Ishikawa (cell line): ENCODE data around the gene TM4SF5.

ENCODE experiments used
- CEBPB ChIP-seq: IDR thresholded peaks from 2 replicates; pipeline ENCODE4 v1.6.1; 2012
- CREB1 ChIP-seq: IDR thresholded peaks from 2 replicates; pipeline ENCODE4 v1.6.1; 2012; ENCODE audit warnings: low read depth
- EGR1 ChIP-seq: IDR thresholded peaks from 2 replicates; pipeline ENCODE4 v1.6.1; 2012
- EP300 ChIP-seq: IDR thresholded peaks from 2 replicates; pipeline ENCODE4 v1.6.1; 2012; ENCODE audit warnings: borderline replicate concordance
- FOXM1 ChIP-seq: IDR thresholded peaks from 2 replicates; pipeline ENCODE4 v1.6.1; 2012; ENCODE audit warnings: low read depth, borderline replicate concordance
- NFIC ChIP-seq: IDR thresholded peaks from 2 replicates; pipeline ENCODE4 v1.6.1; 2012
- RAD21 ChIP-seq: IDR thresholded peaks from 2 replicates; pipeline ENCODE4 v1.6.1; 2012; ENCODE audit warnings: low read depth
- TAF1 ChIP-seq: IDR thresholded peaks from 2 replicates; pipeline ENCODE4 v1.6.1; 2012; ENCODE audit warnings: low read depth, mild to moderate bottlenecking
- TCF12 ChIP-seq: IDR thresholded peaks from 2 replicates; pipeline ENCODE4 v1.6.1; 2012; ENCODE audit warnings: low read depth
- TEAD4 ChIP-seq: IDR thresholded peaks from 2 replicates; pipeline ENCODE4 v1.6.1; 2012
- YY1 ChIP-seq: IDR thresholded peaks from 2 replicates; pipeline ENCODE4 v1.6.1; 2012; ENCODE audit warnings: low read depth
- ZBTB7A ChIP-seq: IDR thresholded peaks from 2 replicates; pipeline ENCODE4 v1.6.1; 2012; ENCODE audit warnings: low read depth
- TF ChIP-seq, protein P1 (sequence below): IDR thresholded peaks from 2 replicates; pipeline ENCODE4 v1.6.1; 2012; ENCODE audit warnings: low read depth, mild to moderate bottlenecking
- TF ChIP-seq, protein P2 (sequence below): IDR thresholded peaks from 2 replicates; pipeline ENCODE4 v1.6.1; 2012
- TF ChIP-seq, protein P3 (sequence below): IDR thresholded peaks from 2 replicates; pipeline ENCODE4 v1.6.1; 2012

TM4SF5 gene

GRCh38 chr17:4777969-4778760 is 6.5 kb downstream of the TM4SF5 start:
- TF ChIP-seq YY1 (no peak), CREB1 (no peak), NFIC (no peak), EGR1 (no peak), TAF1 (no peak)
- TF ChIP-seq, protein P1, sequence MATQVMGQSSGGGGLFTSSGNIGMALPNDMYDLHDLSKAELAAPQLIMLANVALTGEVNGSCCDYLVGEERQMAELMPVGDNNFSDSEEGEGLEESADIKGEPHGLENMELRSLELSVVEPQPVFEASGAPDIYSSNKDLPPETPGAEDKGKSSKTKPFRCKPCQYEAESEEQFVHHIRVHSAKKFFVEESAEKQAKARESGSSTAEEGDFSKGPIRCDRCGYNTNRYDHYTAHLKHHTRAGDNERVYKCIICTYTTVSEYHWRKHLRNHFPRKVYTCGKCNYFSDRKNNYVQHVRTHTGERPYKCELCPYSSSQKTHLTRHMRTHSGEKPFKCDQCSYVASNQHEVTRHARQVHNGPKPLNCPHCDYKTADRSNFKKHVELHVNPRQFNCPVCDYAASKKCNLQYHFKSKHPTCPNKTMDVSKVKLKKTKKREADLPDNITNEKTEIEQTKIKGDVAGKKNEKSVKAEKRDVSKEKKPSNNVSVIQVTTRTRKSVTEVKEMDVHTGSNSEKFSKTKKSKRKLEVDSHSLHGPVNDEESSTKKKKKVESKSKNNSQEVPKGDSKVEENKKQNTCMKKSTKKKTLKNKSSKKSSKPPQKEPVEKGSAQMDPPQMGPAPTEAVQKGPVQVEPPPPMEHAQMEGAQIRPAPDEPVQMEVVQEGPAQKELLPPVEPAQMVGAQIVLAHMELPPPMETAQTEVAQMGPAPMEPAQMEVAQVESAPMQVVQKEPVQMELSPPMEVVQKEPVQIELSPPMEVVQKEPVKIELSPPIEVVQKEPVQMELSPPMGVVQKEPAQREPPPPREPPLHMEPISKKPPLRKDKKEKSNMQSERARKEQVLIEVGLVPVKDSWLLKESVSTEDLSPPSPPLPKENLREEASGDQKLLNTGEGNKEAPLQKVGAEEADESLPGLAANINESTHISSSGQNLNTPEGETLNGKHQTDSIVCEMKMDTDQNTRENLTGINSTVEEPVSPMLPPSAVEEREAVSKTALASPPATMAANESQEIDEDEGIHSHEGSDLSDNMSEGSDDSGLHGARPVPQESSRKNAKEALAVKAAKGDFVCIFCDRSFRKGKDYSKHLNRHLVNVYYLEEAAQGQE: no peak

DNA sequence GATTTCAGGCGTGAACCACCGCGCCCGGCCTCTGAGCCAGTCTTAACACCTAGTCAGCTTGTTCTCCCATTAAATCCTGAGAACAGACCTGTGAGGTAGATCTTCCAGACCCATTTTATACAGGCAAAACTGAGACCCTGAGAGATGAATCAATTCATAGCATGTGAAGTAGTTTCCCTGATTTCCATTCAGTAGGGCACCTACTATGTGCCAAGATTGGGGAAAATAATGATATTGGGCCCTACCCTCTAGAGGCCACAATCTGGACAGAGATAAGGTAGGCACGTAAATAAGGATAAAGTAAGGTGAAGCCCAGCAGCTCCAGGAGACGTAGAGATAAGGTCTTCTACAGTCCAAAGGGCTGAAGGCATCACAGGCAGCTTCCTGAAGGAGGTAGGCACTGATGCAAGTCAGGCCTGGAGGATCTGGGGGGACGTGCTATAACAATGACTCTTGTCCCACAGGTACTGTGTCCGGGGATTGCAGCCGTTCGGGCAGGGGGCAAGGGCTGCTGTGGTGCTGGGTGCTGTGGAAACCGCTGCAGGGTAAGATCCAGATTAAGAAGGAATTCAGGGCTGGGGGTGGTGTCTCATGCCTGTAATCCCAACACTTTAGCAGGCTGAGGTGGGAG is 8.8 kb downstream of the TM4SF5 start:
- TF ChIP-seq, protein P2, sequence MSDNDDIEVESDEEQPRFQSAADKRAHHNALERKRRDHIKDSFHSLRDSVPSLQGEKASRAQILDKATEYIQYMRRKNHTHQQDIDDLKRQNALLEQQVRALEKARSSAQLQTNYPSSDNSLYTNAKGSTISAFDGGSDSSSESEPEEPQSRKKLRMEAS: no peak
- TF ChIP-seq NFIC: no peak
- no peak for TF ChIP-seq TEAD4
- TF ChIP-seq TAF1: no peak
- no peak for TF ChIP-seq ZBTB7A
- no peak for TF ChIP-seq FOXM1
- no peak for TF ChIP-seq CEBPB
- TF ChIP-seq RAD21: no peak
- TF ChIP-seq, protein P1: no peak

DNA sequence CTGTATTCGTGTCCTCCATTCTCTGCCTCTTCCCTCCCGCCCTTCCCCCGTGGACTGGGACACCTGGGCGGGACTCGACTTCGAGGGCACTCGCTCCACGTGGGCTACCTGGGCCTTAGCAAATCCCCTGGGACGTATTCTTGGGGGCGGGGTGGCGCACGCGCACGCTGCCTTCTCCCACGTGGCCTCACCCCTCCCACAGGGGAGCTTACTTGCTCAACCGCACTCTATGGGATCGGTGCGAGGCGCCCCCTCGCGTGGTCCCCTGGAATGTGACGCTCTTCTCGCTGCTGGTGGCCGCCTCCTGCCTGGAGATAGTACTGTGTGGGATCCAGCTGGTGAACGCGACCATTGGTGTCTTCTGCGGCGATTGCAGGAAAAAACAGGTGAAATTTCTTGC is 11.0 kb downstream of the TM4SF5 start:
- TF ChIP-seq, protein P2: peak; percentile 46; the same call in 1 of the 2 replicates
- TF ChIP-seq YY1: no peak

- TF ChIP-seq EGR1 (no peak), TEAD4 (no peak), TCF12 (no peak), YY1 (no peak), CREB1 (no peak), TAF1 (no peak), FOXM1 (no peak), RAD21 (no peak), NFIC (no peak), ZBTB7A (no peak), EP300 (no peak), CEBPB (no peak)
- TF ChIP-seq, protein P1: no peak
- TF ChIP-seq, protein P3, sequence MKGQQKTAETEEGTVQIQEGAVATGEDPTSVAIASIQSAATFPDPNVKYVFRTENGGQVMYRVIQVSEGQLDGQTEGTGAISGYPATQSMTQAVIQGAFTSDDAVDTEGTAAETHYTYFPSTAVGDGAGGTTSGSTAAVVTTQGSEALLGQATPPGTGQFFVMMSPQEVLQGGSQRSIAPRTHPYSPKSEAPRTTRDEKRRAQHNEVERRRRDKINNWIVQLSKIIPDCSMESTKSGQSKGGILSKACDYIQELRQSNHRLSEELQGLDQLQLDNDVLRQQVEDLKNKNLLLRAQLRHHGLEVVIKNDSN: no peak
- TF ChIP-seq, protein P2: no peak
Observed at GRCh38 chr17:4785311-4786105, 13.8 kb downstream of the TM4SF5 start.
